ENCODE measurements around the gene LACTB.

Gene LACTB

GRCh38 chr15:63088533-63089245 lies 33.0 kb upstream of the LACTB start:
- no peak overlapping the region for H3K4me3 ChIP-seq (ENCODE audit: low read depth, low read length)
- in situ Hi-C loops (cut with HindIII; ENCODE audit: low sequenced_read_pairs), result no loop called here
- DNase-seq (ENCODE audit: low read depth, low spot score), result no peak
- TF ChIP-seq, protein P1, sequence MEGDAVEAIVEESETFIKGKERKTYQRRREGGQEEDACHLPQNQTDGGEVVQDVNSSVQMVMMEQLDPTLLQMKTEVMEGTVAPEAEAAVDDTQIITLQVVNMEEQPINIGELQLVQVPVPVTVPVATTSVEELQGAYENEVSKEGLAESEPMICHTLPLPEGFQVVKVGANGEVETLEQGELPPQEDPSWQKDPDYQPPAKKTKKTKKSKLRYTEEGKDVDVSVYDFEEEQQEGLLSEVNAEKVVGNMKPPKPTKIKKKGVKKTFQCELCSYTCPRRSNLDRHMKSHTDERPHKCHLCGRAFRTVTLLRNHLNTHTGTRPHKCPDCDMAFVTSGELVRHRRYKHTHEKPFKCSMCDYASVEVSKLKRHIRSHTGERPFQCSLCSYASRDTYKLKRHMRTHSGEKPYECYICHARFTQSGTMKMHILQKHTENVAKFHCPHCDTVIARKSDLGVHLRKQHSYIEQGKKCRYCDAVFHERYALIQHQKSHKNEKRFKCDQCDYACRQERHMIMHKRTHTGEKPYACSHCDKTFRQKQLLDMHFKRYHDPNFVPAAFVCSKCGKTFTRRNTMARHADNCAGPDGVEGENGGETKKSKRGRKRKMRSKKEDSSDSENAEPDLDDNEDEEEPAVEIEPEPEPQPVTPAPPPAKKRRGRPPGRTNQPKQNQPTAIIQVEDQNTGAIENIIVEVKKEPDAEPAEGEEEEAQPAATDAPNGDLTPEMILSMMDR (IDR thresholded peaks at IDR 0.05; ENCODE audit: low read depth, low read length), result no peak

- TF ChIP-seq, protein P1 (IDR thresholded peaks at IDR 0.05; ENCODE audit: low read depth, low read length), result no peak
- in situ Hi-C loops (cut with HindIII; ENCODE audit: low sequenced_read_pairs), result no loop called here
- H3K4me3 ChIP-seq (ENCODE audit: low read depth, low read length), result no peak overlapping the region
- DNase-seq (ENCODE audit: low read depth, low spot score), result peak; percentile 88
Observed at GRCh38 chr15:63089260-63090043, 32.2 kb upstream of the LACTB start.

- TF ChIP-seq, protein P1 (IDR thresholded peaks at IDR 0.05; ENCODE audit: low read depth, low read length), result no peak
- DNase-seq (ENCODE audit: low read depth, low spot score), result no peak
- in situ Hi-C loops (cut with HindIII; ENCODE audit: low sequenced_read_pairs), result no loop called here
- H3K4me3 ChIP-seq (ENCODE audit: low read depth, low read length), result no peak overlapping the region
Observed at GRCh38 chr15:63090472-63090871, 31.2 kb upstream of the LACTB start.

GRCh38 chr15:63090887-63091286 lies 30.8 kb upstream of the LACTB start:
- TF ChIP-seq, protein P1 (IDR thresholded peaks at IDR 0.05; ENCODE audit: low read depth, low read length), result no peak
- in situ Hi-C loops (cut with HindIII; ENCODE audit: low sequenced_read_pairs), result no loop called here
- no peak for DNase-seq (ENCODE audit: low read depth, low spot score)
- H3K4me3 ChIP-seq (ENCODE audit: low read depth, low read length), result no peak overlapping the region

GRCh38 chr15:63091679-63092446 lies 29.8 kb upstream of the LACTB start:
- H3K4me3 ChIP-seq (ENCODE audit: low read depth, low read length), result no peak overlapping the region
- TF ChIP-seq, protein P1 (IDR thresholded peaks at IDR 0.05; ENCODE audit: low read depth, low read length), result no peak
- in situ Hi-C loops (cut with HindIII; ENCODE audit: low sequenced_read_pairs), result no loop called here
- no peak for DNase-seq (ENCODE audit: low read depth, low spot score)

DNA sequence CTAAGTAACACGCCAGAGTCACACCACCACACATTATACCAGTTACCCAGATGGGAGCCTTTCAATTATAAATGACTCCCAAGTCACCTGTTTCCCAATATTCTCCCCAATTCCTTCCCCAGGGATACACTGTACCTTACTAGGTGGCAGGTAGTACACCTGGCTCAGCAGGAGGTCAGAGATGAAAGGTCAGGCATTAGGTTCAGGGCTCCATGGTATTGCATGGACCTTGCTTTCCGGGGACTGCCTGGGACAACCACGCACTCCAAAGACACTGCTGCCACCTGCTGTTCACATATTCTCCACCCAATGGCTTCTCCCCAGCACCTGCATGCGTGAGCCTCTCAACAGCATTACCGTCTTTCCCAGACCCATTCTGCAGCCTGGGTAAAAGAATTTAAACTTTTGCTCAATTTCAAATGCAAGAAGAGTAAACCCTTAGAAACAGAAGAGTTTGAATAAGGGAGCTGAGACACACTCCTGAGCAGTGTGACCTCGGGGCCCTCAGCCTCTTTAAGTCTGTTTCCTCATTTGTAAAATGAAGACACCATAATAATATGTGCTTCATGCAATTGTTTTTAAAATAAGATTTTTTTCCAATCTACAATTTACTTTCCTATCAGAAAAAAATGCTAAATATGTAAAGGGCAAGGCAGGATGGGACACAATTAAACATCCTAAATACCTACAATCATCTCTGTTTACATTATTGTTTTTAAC lies 28.0 kb upstream of the LACTB start:
- DNase-seq (ENCODE audit: low read depth, low spot score), result peak; percentile 75
- TF ChIP-seq, protein P1 (IDR thresholded peaks at IDR 0.05; ENCODE audit: low read depth, low read length), result peak; percentile 85
- no peak overlapping the region for H3K4me3 ChIP-seq (ENCODE audit: low read depth, low read length)
- in situ Hi-C loops (cut with HindIII; ENCODE audit: low sequenced_read_pairs), result no loop called here
